HG03378 (cell line): ENCODE data around the gene IQCK.
"Not testable (repeated sequence)": the region's sequence is repeated elsewhere in the genome, so short reads cannot be mapped to it uniquely, and the experiment has no call there.

Source experiments
- ATAC-seq: cut with Tn5 transposase; IDR thresholded peaks from one replicate; pipeline ENCODE4 v1.9.1; 2021; ENCODE audit warnings: mild to moderate bottlenecking, moderate library complexity; ENCODE audit not compliant: unreplicated experiment

Gene IQCK

GRCh38 chr16:19715566-19715965 is 2.5 kb upstream of the IQCK start:
- ATAC-seq = no peak

- no peak for ATAC-seq
Observed at GRCh38 chr16:19716183-19716582, 1.9 kb upstream of the IQCK start.

- not testable (repeated sequence) for ATAC-seq
Observed at GRCh38 chr16:19716728-19717127, 1.3 kb upstream of the IQCK start.

- no peak for ATAC-seq
Observed at GRCh38 chr16:19717314-19717713, 757 bp upstream of the IQCK start.

- no peak for ATAC-seq
Observed at GRCh38 chr16:19718624-19718965, 524 bp downstream of the IQCK start.

GRCh38 chr16:19722269-19722952 is 4.3 kb downstream of the IQCK start:
- no peak for ATAC-seq

- no peak for ATAC-seq
Observed at GRCh38 chr16:19722981-19723380, 4.9 kb downstream of the IQCK start.

- no peak for ATAC-seq
Observed at GRCh38 chr16:19728636-19728965, 10.5 kb downstream of the IQCK start.

- ATAC-seq = no peak
Observed at GRCh38 chr16:19733551-19733950, 15.5 kb downstream of the IQCK start.

- ATAC-seq = no peak
Observed at GRCh38 chr16:19735074-19735867, 17.2 kb downstream of the IQCK start.

GRCh38 chr16:19737306-19738038 is 19.4 kb downstream of the IQCK start:
- ATAC-seq = no peak

- no peak for ATAC-seq
Observed at GRCh38 chr16:19741354-19741753, 23.3 kb downstream of the IQCK start.

GRCh38 chr16:19743816-19744159 is 25.7 kb downstream of the IQCK start:
- no peak for ATAC-seq

- no peak for ATAC-seq
Observed at GRCh38 chr16:19744670-19745069, 26.6 kb downstream of the IQCK start.

GRCh38 chr16:19745286-19746010 is 27.4 kb downstream of the IQCK start:
- ATAC-seq = no peak

GRCh38 chr16:19746561-19746960 is 28.5 kb downstream of the IQCK start:
- ATAC-seq = no peak

GRCh38 chr16:19748389-19749168 is 30.5 kb downstream of the IQCK start:
- ATAC-seq = no peak

- no peak for ATAC-seq
Observed at GRCh38 chr16:19749571-19750080, 31.6 kb downstream of the IQCK start.

- no peak for ATAC-seq
Observed at GRCh38 chr16:19751478-19752385, 33.7 kb downstream of the IQCK start.
